GM11168 (cell line): Measurements from ENCODE around the gene EVI5.
"Not testable (repeated sequence)": the region's sequence is repeated elsewhere in the genome, so short reads cannot be mapped to it uniquely, and the experiment has no call there.

Source experiments
- in situ Hi-C: fragments of 300-500 bp; cut with MboI; formaldehyde crosslinking; loops from one replicate; pipeline ENCODE4 v1.12.0; 2022; ENCODE audit warnings: low sequenced_read_pairs; ENCODE audit not compliant: unreplicated experiment

Gene EVI5

GRCh38 chr1:92707292-92707691 lies 77.6 kb downstream of the EVI5 start:
- in situ Hi-C loops, result no loop called here

GRCh38 chr1:92705446-92705845 lies 79.5 kb downstream of the EVI5 start:
- in situ Hi-C loops, result no loop called here

GRCh38 chr1:92701147-92701546 lies 83.8 kb downstream of the EVI5 start:
- in situ Hi-C loops, result no loop called here

- in situ Hi-C loops, result no loop called here
Measured at GRCh38 chr1:92698932-92699331, 86.0 kb downstream of the EVI5 start.

- in situ Hi-C loops, result no loop called here
Measured at GRCh38 chr1:92695104-92695503, 89.8 kb downstream of the EVI5 start.

- in situ Hi-C loops, result no loop called here
Measured at GRCh38 chr1:92691925-92692324, 93.0 kb downstream of the EVI5 start.

- in situ Hi-C loops, result no loop called here
Measured at GRCh38 chr1:92690212-92690906, 94.5 kb downstream of the EVI5 start.

- in situ Hi-C loops, result no loop called here
Measured at GRCh38 chr1:92679980-92680379, 104.9 kb downstream of the EVI5 start.

GRCh38 chr1:92663775-92664174 lies 121.1 kb downstream of the EVI5 start:
- in situ Hi-C loops, result no loop called here

GRCh38 chr1:92662048-92662447 lies 122.9 kb downstream of the EVI5 start:
- in situ Hi-C loops, result no loop called here

GRCh38 chr1:92657701-92658100 lies 127.2 kb downstream of the EVI5 start:
- in situ Hi-C loops, result no loop called here

- in situ Hi-C loops, result no loop called here
Measured at GRCh38 chr1:92655197-92655801, 129.6 kb downstream of the EVI5 start.

- in situ Hi-C loops, result no loop called here
Measured at GRCh38 chr1:92653605-92654381, 131.1 kb downstream of the EVI5 start.

- in situ Hi-C loops, result not testable (repeated sequence)
Measured at GRCh38 chr1:92640686-92641085, 144.2 kb downstream of the EVI5 start.

- in situ Hi-C loops, result no loop called here
Measured at GRCh38 chr1:92638498-92638897, 146.4 kb downstream of the EVI5 start.

- in situ Hi-C loops, result not testable (repeated sequence)
Measured at GRCh38 chr1:92635203-92635602, 149.7 kb downstream of the EVI5 start.

GRCh38 chr1:92623187-92623778 lies 161.6 kb downstream of the EVI5 start:
- in situ Hi-C loops, result loop anchor here (5.0 to 25.0 kb wide), 2 partner anchors 311 to 636 kb away; no protein-coding TSS in a partner anchor

- in situ Hi-C loops, result loop anchor here (5.0 to 25.0 kb wide), 2 partner anchors 307 to 632 kb away; no protein-coding TSS in a partner anchor
Measured at GRCh38 chr1:92619466-92620189, 165.3 kb downstream of the EVI5 start.

GRCh38 chr1:92601044-92601443 lies 183.9 kb downstream of the EVI5 start:
- in situ Hi-C loops, result loop anchor here (5.0 to 25.0 kb wide), 2 partner anchors 119 to 614 kb away; no protein-coding TSS in a partner anchor

- in situ Hi-C loops, result loop anchor here (5.0 to 10.0 kb wide), 2 partner anchors 42 to 294 kb away; no protein-coding TSS in a partner anchor
Measured at GRCh38 chr1:92599184-92599583, 185.7 kb downstream of the EVI5 start.
